ENCODE data around the gene SKI. TPM values are rescaled to one million over a fixed set of nuclear protein-coding genes. Genes with fewer than 3 reads are reported as not detected.

SKI gene
- total and polyA plus RNA-seq, 9 of the 15 experiments (the other 6 are each of a cell fraction or from before 2014, with no cell fraction given) = 0.10 to 60.5 (median 4.6) TPM

GRCh38 chr1:2255420-2256369, 27.6 kb downstream of the SKI start (continued):
- TF ChIP-seq ZNF766 (CRISPR knock-in tag; conservative IDR thresholded peaks at IDR 0.05) = no peak
- peak; percentile 41; the same call in 1 of the 2 replicates for TF ChIP-seq JUND (IDR thresholded peaks at IDR 0.05; ENCODE audit: borderline replicate concordance, low read depth, low read length)
- TF ChIP-seq JUND (tag; IDR thresholded peaks at IDR 0.05; ENCODE audit: borderline replicate concordance, low read depth, low read length) = peak; percentile 88; the same call in 2 of the 3 replicates
- TF ChIP-seq SLC30A9 (CRISPR knock-in tag; IDR thresholded peaks at IDR 0.05) = no peak
- TF ChIP-seq FOXA3 (CRISPR knock-in tag; conservative IDR thresholded peaks at IDR 0.05 in 1 of 2, IDR thresholded peaks at IDR 0.05 in 1 of 2) = 0 out of 4 replicates have a peak, but pooled peaks of 1 of the 2 experiments have one; percentile 59
- TF ChIP-seq STAT5A (IDR thresholded peaks at IDR 0.05; ENCODE audit: borderline replicate concordance, low read length) = no peak
- no peak for TF ChIP-seq CHCHD3 (CRISPR knock-in tag; IDR thresholded peaks at IDR 0.05)
- TF ChIP-seq MLLT1 (IDR thresholded peaks at IDR 0.05) = peak in 1 of 2 experiments; percentile 50; a peak in 1 of 4 replicates
- no peak for TF ChIP-seq ZFPM2 (CRISPR knock-in tag; IDR thresholded peaks at IDR 0.05)
- no peak for TF ChIP-seq RBM15 (IDR thresholded peaks at IDR 0.05; ENCODE audit: insufficient read depth, low read length)
- TF ChIP-seq ZNF175 (CRISPR knock-in tag; IDR thresholded peaks at IDR 0.05; ENCODE audit: low read depth) = peak; percentile 63; the same call in 1 of the 2 replicates
- no peak for TF ChIP-seq ZKSCAN1 (IDR thresholded peaks at IDR 0.05; ENCODE audit: low read depth, low read length)
- no peak; the same call in 1 of the 2 replicates for TF ChIP-seq POLR2A (conservative IDR thresholded peaks at IDR 0.05)
- no peak for TF ChIP-seq SAP30 (IDR thresholded peaks at IDR 0.05; ENCODE audit: borderline replicate concordance, insufficient read depth, low read depth, low read length, poor library complexity, severe bottlenecking)
- TF ChIP-seq CBX1 (IDR thresholded peaks at IDR 0.05; ENCODE audit: low read depth) = peak; percentile 59
- TF ChIP-seq TRIM24 (IDR thresholded peaks at IDR 0.05) = peak; percentile 91 to 96
- TF ChIP-seq ZNF232 (CRISPR knock-in tag; IDR thresholded peaks at IDR 0.05) = 0 out of 2 replicates have a peak, but pooled peaks have one; percentile 34
- TF ChIP-seq NEUROD1 (IDR thresholded peaks at IDR 0.05; ENCODE audit: borderline replicate concordance, low read depth, low read length, partially characterized antibody) = no peak
- TF ChIP-seq CREBBP (IDR thresholded peaks at IDR 0.05; ENCODE audit: low read depth, low read length) = no peak
- no peak for TF ChIP-seq ERF (CRISPR knock-in tag; IDR thresholded peaks at IDR 0.05)
- TF ChIP-seq CBX2 (IDR thresholded peaks at IDR 0.05; ENCODE audit: insufficient read depth, low read length, poor library complexity, severe bottlenecking) = no peak
- no peak for TF ChIP-seq NFIX (CRISPR knock-in tag; IDR thresholded peaks at IDR 0.05; ENCODE audit: low read depth)
- TF ChIP-seq JUN (IDR thresholded peaks at IDR 0.05; ENCODE audit: borderline replicate concordance, low read depth, low read length) = peak; percentile 74
- TF ChIP-seq JUN (CRISPR knock-in tag; IDR thresholded peaks at IDR 0.05; ENCODE audit: borderline replicate concordance) = peak; percentile 97; the same call in 1 of the 2 replicates
- TF ChIP-seq ILK (tag; IDR thresholded peaks at IDR 0.05; ENCODE audit: borderline replicate concordance, low read depth) = no peak
- 0 out of 2 replicates have a peak, but pooled peaks have one; percentile 1 for TF ChIP-seq MAFK (IDR thresholded peaks at IDR 0.05; ENCODE audit: low read length)

Data from K562 (cell line).